GM12891 (cell line): ENCODE measurements around the gene ELP1.

ENCODE experiments used
- POLR2A ChIP-seq: IDR thresholded peaks from 2 replicates; pipeline ENCODE4 v1.6.1; 2011; ENCODE audit warnings: low read depth, low read length, control low read depth
- POLR2AphosphoS5 ChIP-seq: IDR thresholded peaks from 2 replicates; pipeline ENCODE4 v1.6.1; 2011; ENCODE audit warnings: low read depth, low read length, control low read depth
- POU2F2 ChIP-seq: IDR thresholded peaks from 2 replicates; pipeline ENCODE4 v1.6.1; 2011; ENCODE audit warnings: low read depth, mild to moderate bottlenecking, control low read depth, low read length, moderate library complexity
- TAF1 ChIP-seq: IDR thresholded peaks from 2 replicates; pipeline ENCODE4 v1.6.1; 2011; ENCODE audit warnings: low read depth, low read length, control low read depth

GRCh38 chr9:108850293-108850897 lies 83.5 kb downstream of the ELP1 start:
- TF ChIP-seq POLR2A = no peak
- TF ChIP-seq POLR2AphosphoS5 = no peak
- no peak for TF ChIP-seq TAF1
- no peak for TF ChIP-seq POU2F2
